A549 (cell line): ENCODE data around the gene TMCC2. TPM values are rescaled to one million over a fixed set of nuclear protein-coding genes. Genes with fewer than 3 reads are reported as not detected.

ENCODE experiments used
- ATAC-seq, 2 experiments: fragments of 200-7000 bp in 1 of 2; fragments of >200 bp in 1 of 2; cut with Nextera tagmentation in 1 of 2; cut with Tn5 transposase in 1 of 2; 3 replicates each; pipeline versions ENCODE4 v1.8.0 to v1.9.1; 2018 to 2020; ENCODE audit warnings: mild to moderate bottlenecking in 1 of 2, moderate library complexity in 1 of 2
- CTCF ChIA-PET: fragments of 300-600 bp; sonication (Branson Sonifier 250); formaldehyde crosslinking; extraction: SDS; loops from one replicate; lab custom pipeline; 2021; ENCODE audit warnings: antibody characterized with exemption, inconsistent platforms; lab: Yijun Ruan, JAX
- POLR2A ChIA-PET: fragments of 350-600 bp; formaldehyde crosslinking; extraction: SDS; loops from one replicate; lab custom pipeline; 2021; ENCODE audit warnings: antibody characterized with exemption, inconsistent platforms; lab: Yijun Ruan, JAX
- DNase-seq, 2 experiments: peaks; one replicate each; pipeline versions ENCODE4 v3.0.0 to v3.0.0-alpha.2; 2011 to 2016; ENCODE audit warnings: low read depth in 1 of 2, low spot score in 1 of 2
- FAIRE-seq: peaks from 2 replicates; lab custom pipeline; 2011; peaks lifted over from hg19 to GRCh38; lab: Jason Lieb, UNC
- H3K27ac ChIP-seq, 2 experiments: fragments of >200 bp; sonication (Bioruptor Twin); formaldehyde crosslinking; 3 replicates each; pipeline ENCODE4 v1.5.1; 2016 to 2017
- H3K4me1 ChIP-seq: fragments of >200 bp; sonication (Bioruptor Twin); formaldehyde crosslinking; 3 replicates; pipeline ENCODE4 v1.6.1; 2016
- H3K4me2 ChIP-seq: fragments of >200 bp; sonication (Bioruptor Twin); formaldehyde crosslinking; 3 replicates; pipeline ENCODE4 v1.6.1; 2016
- H3K4me3 ChIP-seq: fragments of >200 bp; sonication (Bioruptor Twin); formaldehyde crosslinking; 3 replicates; pipeline ENCODE4 v1.5.1; 2016
- H3K9me3 ChIP-seq: fragments of >200 bp; sonication (Bioruptor Twin); formaldehyde crosslinking; 3 replicates; pipeline ENCODE4 v1.6.1; 2016
- CBX8 ChIP-seq: fragments of 200-600 bp; sonication (generic); IDR thresholded peaks from 2 replicates; pipeline ENCODE4 v1.6.1; 2016
- CEBPB ChIP-seq, 2 experiments: fragments of >200 bp in 1 of 2; sonication (Bioruptor Twin) in 1 of 2; formaldehyde crosslinking in 1 of 2; IDR thresholded peaks; 2 replicates each; pipeline ENCODE4 v1.6.1; 2012 to 2016
- CHD2 ChIP-seq: fragments of 150-350 bp; IDR thresholded peaks from 2 replicates; pipeline ENCODE4 v1.6.1; 2014; ENCODE audit warnings: low read length; ENCODE audit not compliant: partially characterized antibody
- EHF ChIP-seq: fragments of 250-450 bp; sonication (Bioruptor Pico); IDR thresholded peaks from 2 replicates; pipeline ENCODE4 v1.5.0; 2020; ENCODE audit warnings: mild to moderate bottlenecking
- ESRRA ChIP-seq: fragments of 150-350 bp; IDR thresholded peaks from 2 replicates; pipeline ENCODE4 v1.6.1; 2014; ENCODE audit warnings: mild to moderate bottlenecking, low read length, borderline replicate concordance
- FOSB ChIP-seq: fragments of 250-450 bp; sonication (Bioruptor Pico); IDR thresholded peaks from 2 replicates; pipeline ENCODE4 v1.5.0; 2020; ENCODE audit warnings: mild to moderate bottlenecking, moderate library complexity
- FOSL2 ChIP-seq, 2 experiments: fragments of 450-650 bp in 1 of 2; fragments of >200 bp in 1 of 2; sonication (Bioruptor Twin) in 1 of 2; formaldehyde crosslinking; IDR thresholded peaks; 2 replicates each; pipeline versions ENCODE4 v1.5.0 to v1.6.1; 2016 to 2020; ENCODE audit warnings: mild to moderate bottlenecking in 1 of 2, moderate library complexity in 1 of 2
- FOXS1 ChIP-seq: fragments of 250-450 bp; sonication (Bioruptor Pico); IDR thresholded peaks from 2 replicates; pipeline ENCODE4 v1.5.0; 2020; ENCODE audit warnings: mild to moderate bottlenecking, moderate library complexity
- GATA3 ChIP-seq: IDR thresholded peaks from 2 replicates; pipeline ENCODE4 v1.6.1; 2012; ENCODE audit warnings: borderline replicate concordance
- HDAC2 ChIP-seq: fragments of 200-600 bp; sonication (generic); IDR thresholded peaks from 2 replicates; pipeline ENCODE4 v1.6.1; 2016
- HEYL ChIP-seq: fragments of 250-450 bp; sonication (Bioruptor Pico); IDR thresholded peaks from 2 replicates; pipeline ENCODE4 v1.8.0; 2021; ENCODE audit warnings: mild to moderate bottlenecking, moderate library complexity
- HOXA7 ChIP-seq: fragments of 250-450 bp; sonication (Bioruptor Pico); IDR thresholded peaks from 2 replicates; pipeline ENCODE4 v1.5.0; 2020; ENCODE audit warnings: mild to moderate bottlenecking, moderate library complexity
- HOXB13 ChIP-seq: fragments of 250-450 bp; sonication (Bioruptor Pico); IDR thresholded peaks from 2 replicates; pipeline ENCODE4 v1.5.0; 2020; ENCODE audit warnings: low read depth, mild to moderate bottlenecking, moderate library complexity
- HOXB5 ChIP-seq: fragments of 250-450 bp; sonication (Bioruptor Pico); IDR thresholded peaks from 2 replicates; pipeline ENCODE4 v1.5.0; 2020; ENCODE audit warnings: mild to moderate bottlenecking, moderate library complexity
- JUN ChIP-seq, 2 experiments: fragments of >200 bp; sonication (Bioruptor Twin); formaldehyde crosslinking; IDR thresholded peaks; 2 replicates in 1 of 2; 3 replicates in 1 of 2; pipeline ENCODE4 v1.6.1; 2016 to 2017
- JUNB ChIP-seq: fragments of >200 bp; sonication (Bioruptor Twin); formaldehyde crosslinking; IDR thresholded peaks from 2 replicates; pipeline ENCODE4 v1.6.1; 2016
- KDM1A ChIP-seq: fragments of 200-600 bp; sonication (generic); IDR thresholded peaks from 2 replicates; pipeline ENCODE4 v1.6.1; 2016; ENCODE audit warnings: low read depth, mild to moderate bottlenecking
- KDM5A ChIP-seq: fragments of 200-600 bp; sonication (generic); IDR thresholded peaks from 2 replicates; pipeline ENCODE4 v1.6.1; 2016; ENCODE audit warnings: antibody characterized with exemption, mild to moderate bottlenecking
- MAFK ChIP-seq: fragments of 450-650 bp; IDR thresholded peaks from 2 replicates; pipeline ENCODE4 v1.6.1; 2014; ENCODE audit not compliant: partially characterized antibody
- MAZ ChIP-seq: fragments of 150-350 bp; IDR thresholded peaks from 2 replicates; pipeline ENCODE4 v1.6.1; 2014; ENCODE audit warnings: antibody characterized with exemption, low read depth, low read length, borderline replicate concordance
- MYC ChIP-seq: IDR thresholded peaks from 2 replicates; pipeline ENCODE4 v1.6.1; 2012; ENCODE audit warnings: mild to moderate bottlenecking, inconsistent platforms, low read length, improper control_type of control experiment, borderline replicate concordance
- NFE2L2 ChIP-seq: fragments of 150-350 bp; conservative IDR thresholded peaks from 2 replicates; pipeline ENCODE4 v1.6.1; 2014; ENCODE audit warnings: low read length
- NPAS2 ChIP-seq: fragments of 250-450 bp; sonication (Bioruptor Pico); IDR thresholded peaks from 2 replicates; pipeline ENCODE4 v1.8.0; 2022; ENCODE audit warnings: mild to moderate bottlenecking, moderate library complexity, borderline replicate concordance
- NR3C1 ChIP-seq: fragments of >200 bp; sonication (Bioruptor Twin); formaldehyde crosslinking; IDR thresholded peaks from 3 replicates; pipeline ENCODE4 v1.6.1; 2017
- POLR2A ChIP-seq: IDR thresholded peaks from 2 replicates; pipeline ENCODE4 v1.6.1; 2012; ENCODE audit warnings: mild to moderate bottlenecking, low read length
- RARB ChIP-seq: fragments of 250-450 bp; sonication (Bioruptor Pico); IDR thresholded peaks from 2 replicates; pipeline ENCODE4 v1.8.0; 2021; ENCODE audit warnings: mild to moderate bottlenecking, moderate library complexity
- SMC3 ChIP-seq: fragments of >200 bp; sonication (Bioruptor Twin); formaldehyde crosslinking; IDR thresholded peaks from 3 replicates; pipeline ENCODE4 v1.6.1; 2018; ENCODE audit warnings: inconsistent platforms
- SREBF2 ChIP-seq: fragments of 450-650 bp; IDR thresholded peaks from 2 replicates; pipeline ENCODE4 v1.6.1; 2014; ENCODE audit warnings: mild to moderate bottlenecking, moderate library complexity
- TP53 ChIP-seq: fragments of 250-450 bp; sonication (Bioruptor Pico); IDR thresholded peaks from 2 replicates; pipeline ENCODE4 v1.5.0; 2021; ENCODE audit warnings: mild to moderate bottlenecking, moderate library complexity
- ZFP36 ChIP-seq: fragments of 450-650 bp; IDR thresholded peaks from 2 replicates; pipeline ENCODE4 v1.6.1; 2014; ENCODE audit warnings: borderline replicate concordance; ENCODE audit not compliant: partially characterized antibody
- ZNF302 ChIP-seq: fragments of 250-450 bp; sonication (Bioruptor Pico); IDR thresholded peaks from 2 replicates; pipeline ENCODE4 v1.9.0; 2021; ENCODE audit warnings: inconsistent platforms, mild to moderate bottlenecking, moderate library complexity
- WGBS: methylation state at CpG from one replicate; pipeline ENCODE4 v1.1.6; 2017; ENCODE audit errors: missing lambda C conversion rate; 5-methylcytosine and 5-hydroxymethylcytosine counted together
- polyA plus RNA-seq, 4 experiments: library from polyadenylated mRNA; depleted of rRNA in 3 of 4; stranded (reverse); fragments of >200 nt; fragmentation: RNase III in 1 of 4; extraction: RNeasy Plus Mini Kit Qiagen cat#74134 plus additional on column Dnase treatment in 1 of 4; gene quantifications; 2 replicates in 3 of 4; 3 replicates in 1 of 4; pipeline ENCODE4 v1.2.3, GENCODE V29; 2011 to 2017
- TF ChIP-seq, protein P1 (sequence below): fragments of >200 bp; sonication (Bioruptor Twin); formaldehyde crosslinking; IDR thresholded peaks from 3 replicates; pipeline ENCODE4 v1.5.1; 2016
- TF ChIP-seq, protein P2 (sequence below): fragments of 250-450 bp; sonication (Bioruptor Pico); IDR thresholded peaks from 2 replicates; pipeline ENCODE4 v1.5.0; 2020; ENCODE audit warnings: low read depth, mild to moderate bottlenecking, moderate library complexity
- TF ChIP-seq, protein P3 (sequence below): IDR thresholded peaks from 2 replicates; pipeline ENCODE4 v1.6.1; 2012
- TF ChIP-seq, protein P4 (sequence below): IDR thresholded peaks from 2 replicates; pipeline ENCODE4 v1.6.1; 2012
- TF ChIP-seq, protein P5 (sequence below): fragments of >200 bp; sonication (Bioruptor Twin); formaldehyde crosslinking; IDR thresholded peaks from 3 replicates; pipeline ENCODE4 v1.6.1; 2016
- TF ChIP-seq, protein P6 (sequence below): fragments of 450-650 bp; IDR thresholded peaks from 2 replicates; pipeline ENCODE4 v1.6.1; 2014; ENCODE audit warnings: antibody characterized with exemption

Gene TMCC2
- polyA plus RNA-seq, 2 of the 4 experiments (the other 2 are of a cell fraction), result 1.7 to 3.2 TPM

DNA sequence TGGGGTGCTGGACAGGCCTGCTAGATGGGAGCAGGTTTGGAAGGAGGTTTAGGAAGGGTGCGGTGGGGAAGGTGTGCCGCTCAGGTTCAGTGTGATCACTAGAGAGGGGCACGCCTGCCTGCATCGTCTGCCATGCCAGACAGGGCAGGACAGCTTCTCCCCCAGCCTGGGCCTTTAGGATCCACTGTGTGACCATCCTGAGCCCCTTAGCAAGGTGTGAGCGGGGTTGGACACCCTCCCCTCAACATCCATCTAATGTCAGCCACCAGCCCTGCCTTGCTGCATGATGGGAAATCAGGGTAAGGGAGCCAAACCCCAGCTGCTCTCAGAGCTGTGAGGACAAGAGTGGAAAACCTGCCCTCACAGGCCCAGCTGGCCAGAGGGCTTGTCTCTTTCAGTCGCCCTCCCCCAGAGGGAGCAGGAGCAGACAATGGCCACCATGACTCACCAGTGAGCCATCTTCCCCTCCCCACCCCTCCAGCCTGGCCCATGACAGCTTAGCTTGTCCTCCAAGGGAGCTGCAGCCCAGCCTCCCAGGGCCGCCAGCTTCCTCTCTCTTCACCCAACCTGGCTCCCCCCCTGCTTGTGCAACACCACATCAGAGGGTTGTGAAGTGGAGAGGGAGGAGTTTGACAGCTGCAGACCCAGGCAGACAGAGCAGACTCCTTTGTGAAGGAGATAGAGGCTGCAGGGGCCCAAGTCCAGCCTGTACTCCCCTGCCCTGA, 56.8 kb downstream of the TMCC2 start:
- no peak for FAIRE-seq
- CTCF ChIA-PET, result interaction anchor here (0.7 to 89.2 kb wide), 6 partner anchors 10 to 146 kb away, joined by 3 to 3627 read pairs (median 4); partner anchors contain the start of genes KLHDC8A and NUAK2
- TF ChIP-seq NPAS2 (CRISPR knock-in tag) (no peak), NR3C1 (no peak), JUN (IDR thresholded peaks at IDR 0.05) (peak; percentile 92 to 96), CBX8 (no peak), MAZ (0 out of 2 replicates have a peak, but pooled peaks have one; percentile 57), NFE2L2 (no peak), HOXB13 (CRISPR knock-in tag) (peak; percentile 86), POLR2A (no peak), CEBPB (IDR thresholded peaks at IDR 0.05) (peak; percentile 92 to 99), HOXA7 (CRISPR knock-in tag) (no peak), CHD2 (peak; percentile 19), SREBF2 (no peak), SMC3 (peak; percentile 64), HDAC2 (no peak), MYC (no peak), GATA3 (peak; percentile 88), FOXS1 (CRISPR knock-in tag) (0 out of 2 replicates have a peak, but pooled peaks have one; percentile 50), HEYL (CRISPR knock-in tag) (peak; percentile 67; the same call in 1 of the 2 replicates), ESRRA (no peak), FOSB (CRISPR knock-in tag) (0 out of 2 replicates have a peak, but pooled peaks have one; percentile 52), HOXB5 (CRISPR knock-in tag) (peak; percentile 90; the same call in 1 of the 2 replicates), FOSL2 (IDR thresholded peaks at IDR 0.05) (peak; percentile 93), FOSL2 (CRISPR knock-in tag; IDR thresholded peaks at IDR 0.05) (peak; percentile 99), JUNB (peak; percentile 85), TP53 (CRISPR knock-in tag) (no peak), MAFK (no peak), ZNF302 (CRISPR knock-in tag) (no peak), EHF (CRISPR knock-in tag) (peak; percentile 74; the same call in 1 of the 2 replicates), KDM1A (no peak), ZFP36 (peak; percentile 39), RARB (CRISPR knock-in tag) (no peak), KDM5A (no peak)
- TF ChIP-seq, protein P1, sequence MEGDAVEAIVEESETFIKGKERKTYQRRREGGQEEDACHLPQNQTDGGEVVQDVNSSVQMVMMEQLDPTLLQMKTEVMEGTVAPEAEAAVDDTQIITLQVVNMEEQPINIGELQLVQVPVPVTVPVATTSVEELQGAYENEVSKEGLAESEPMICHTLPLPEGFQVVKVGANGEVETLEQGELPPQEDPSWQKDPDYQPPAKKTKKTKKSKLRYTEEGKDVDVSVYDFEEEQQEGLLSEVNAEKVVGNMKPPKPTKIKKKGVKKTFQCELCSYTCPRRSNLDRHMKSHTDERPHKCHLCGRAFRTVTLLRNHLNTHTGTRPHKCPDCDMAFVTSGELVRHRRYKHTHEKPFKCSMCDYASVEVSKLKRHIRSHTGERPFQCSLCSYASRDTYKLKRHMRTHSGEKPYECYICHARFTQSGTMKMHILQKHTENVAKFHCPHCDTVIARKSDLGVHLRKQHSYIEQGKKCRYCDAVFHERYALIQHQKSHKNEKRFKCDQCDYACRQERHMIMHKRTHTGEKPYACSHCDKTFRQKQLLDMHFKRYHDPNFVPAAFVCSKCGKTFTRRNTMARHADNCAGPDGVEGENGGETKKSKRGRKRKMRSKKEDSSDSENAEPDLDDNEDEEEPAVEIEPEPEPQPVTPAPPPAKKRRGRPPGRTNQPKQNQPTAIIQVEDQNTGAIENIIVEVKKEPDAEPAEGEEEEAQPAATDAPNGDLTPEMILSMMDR, result no peak
- TF ChIP-seq, protein P2, sequence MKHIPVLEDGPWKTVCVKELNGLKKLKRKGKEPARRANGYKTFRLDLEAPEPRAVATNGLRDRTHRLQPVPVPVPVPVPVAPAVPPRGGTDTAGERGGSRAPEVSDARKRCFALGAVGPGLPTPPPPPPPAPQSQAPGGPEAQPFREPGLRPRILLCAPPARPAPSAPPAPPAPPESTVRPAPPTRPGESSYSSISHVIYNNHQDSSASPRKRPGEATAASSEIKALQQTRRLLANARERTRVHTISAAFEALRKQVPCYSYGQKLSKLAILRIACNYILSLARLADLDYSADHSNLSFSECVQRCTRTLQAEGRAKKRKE, result peak; percentile 90; the same call in 1 of the 2 replicates
- TF ChIP-seq, protein P3, sequence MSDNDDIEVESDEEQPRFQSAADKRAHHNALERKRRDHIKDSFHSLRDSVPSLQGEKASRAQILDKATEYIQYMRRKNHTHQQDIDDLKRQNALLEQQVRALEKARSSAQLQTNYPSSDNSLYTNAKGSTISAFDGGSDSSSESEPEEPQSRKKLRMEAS, result peak; percentile 83
- TF ChIP-seq, protein P4, sequence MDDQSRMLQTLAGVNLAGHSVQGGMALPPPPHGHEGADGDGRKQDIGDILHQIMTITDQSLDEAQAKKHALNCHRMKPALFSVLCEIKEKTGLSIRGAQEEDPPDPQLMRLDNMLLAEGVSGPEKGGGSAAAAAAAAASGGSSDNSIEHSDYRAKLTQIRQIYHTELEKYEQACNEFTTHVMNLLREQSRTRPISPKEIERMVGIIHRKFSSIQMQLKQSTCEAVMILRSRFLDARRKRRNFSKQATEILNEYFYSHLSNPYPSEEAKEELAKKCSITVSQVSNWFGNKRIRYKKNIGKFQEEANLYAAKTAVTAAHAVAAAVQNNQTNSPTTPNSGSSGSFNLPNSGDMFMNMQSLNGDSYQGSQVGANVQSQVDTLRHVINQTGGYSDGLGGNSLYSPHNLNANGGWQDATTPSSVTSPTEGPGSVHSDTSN, result peak; percentile 88
- TF ChIP-seq, protein P5, sequence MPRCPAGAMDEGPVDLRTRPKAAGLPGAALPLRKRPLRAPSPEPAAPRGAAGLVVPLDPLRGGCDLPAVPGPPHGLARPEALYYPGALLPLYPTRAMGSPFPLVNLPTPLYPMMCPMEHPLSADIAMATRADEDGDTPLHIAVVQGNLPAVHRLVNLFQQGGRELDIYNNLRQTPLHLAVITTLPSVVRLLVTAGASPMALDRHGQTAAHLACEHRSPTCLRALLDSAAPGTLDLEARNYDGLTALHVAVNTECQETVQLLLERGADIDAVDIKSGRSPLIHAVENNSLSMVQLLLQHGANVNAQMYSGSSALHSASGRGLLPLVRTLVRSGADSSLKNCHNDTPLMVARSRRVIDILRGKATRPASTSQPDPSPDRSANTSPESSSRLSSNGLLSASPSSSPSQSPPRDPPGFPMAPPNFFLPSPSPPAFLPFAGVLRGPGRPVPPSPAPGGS, result peak; percentile 67; the same call in 1 of the 3 replicates
- TF ChIP-seq, protein P6, sequence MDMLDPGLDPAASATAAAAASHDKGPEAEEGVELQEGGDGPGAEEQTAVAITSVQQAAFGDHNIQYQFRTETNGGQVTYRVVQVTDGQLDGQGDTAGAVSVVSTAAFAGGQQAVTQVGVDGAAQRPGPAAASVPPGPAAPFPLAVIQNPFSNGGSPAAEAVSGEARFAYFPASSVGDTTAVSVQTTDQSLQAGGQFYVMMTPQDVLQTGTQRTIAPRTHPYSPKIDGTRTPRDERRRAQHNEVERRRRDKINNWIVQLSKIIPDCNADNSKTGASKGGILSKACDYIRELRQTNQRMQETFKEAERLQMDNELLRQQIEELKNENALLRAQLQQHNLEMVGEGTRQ, result no peak

More for the DNA sequence above, 56.8 kb downstream of the TMCC2 start:
- peaks cover 68% of the 10 kb centered on the region for H3K4me1 ChIP-seq
- H3K4me2 ChIP-seq, result peak overlapping the region; percentile 73
- H3K4me3 ChIP-seq, result no peak overlapping the region
- peak; percentile 98 to 99 for DNase-seq
- ATAC-seq, result peak; percentile 96 to 98
- peak overlapping the region; percentile 99 to 100 for H3K27ac ChIP-seq
- H3K9me3 ChIP-seq, result no peaks in the 10 kb centered on the region
- POLR2A ChIA-PET, result interaction anchor here (0.6 to 4.2 kb wide), 8 partner anchors 10 to 36 kb away, joined by 3 to 49 read pairs (median 5); no protein-coding TSS in a partner anchor
- 32% methylated on average over 3 of the region's 7 CpGs for WGBS
